Lower leg skin (tissue), 3 donors: ENCODE results near the gene SLC22A1.

Experiments
- CTCF ChIP-seq, 3 donors: fragments of 450-650 bp; IDR thresholded peaks; one replicate each; pipeline ENCODE4 v1.5.1; 2016; ENCODE audit warnings: antibody characterized with exemption in 3 of 3, mild to moderate bottlenecking in 3 of 3, moderate library complexity in 2 of 3
- POLR2A ChIP-seq, 2 donors: fragments of 450-650 bp; IDR thresholded peaks; one replicate each; pipeline ENCODE4 v1.6.1; 2016 to 2017; ENCODE audit warnings: antibody characterized with exemption in 2 of 2, mild to moderate bottlenecking in 1 of 2, moderate library complexity in 1 of 2

GRCh38 chr6:160146454-160147145 is 25.0 kb downstream of the SLC22A1 start:
- TF ChIP-seq POLR2A (IDR thresholded peaks at IDR 0.05) (no peak), CTCF (IDR thresholded peaks at IDR 0.05) (no peak)
